Esophagus squamous epithelium (tissue), 4 donors: ENCODE data around the gene DNAH1.
A peak's percentile ranks its signal among the peaks of the same experiment; 100 is the strongest.

Experiments used
- CTCF ChIP-seq, 6 experiments: fragments of 450-650 bp in 4 of 6; fragments of 200-600 bp in 2 of 6; sonication (generic) in 2 of 6; IDR thresholded peaks; one replicate each; pipeline ENCODE4 v1.5.1; 2016 to 2019; ENCODE audit warnings: antibody characterized with exemption in 6 of 6, mild to moderate bottlenecking in 4 of 6, moderate library complexity in 4 of 6
- POLR2A ChIP-seq, 4 donors: fragments of 450-650 bp; IDR thresholded peaks; one replicate each; pipeline ENCODE4 v1.6.1; 2017; ENCODE audit warnings: antibody characterized with exemption in 4 of 4, mild to moderate bottlenecking in 4 of 4, moderate library complexity in 3 of 4

DNA sequence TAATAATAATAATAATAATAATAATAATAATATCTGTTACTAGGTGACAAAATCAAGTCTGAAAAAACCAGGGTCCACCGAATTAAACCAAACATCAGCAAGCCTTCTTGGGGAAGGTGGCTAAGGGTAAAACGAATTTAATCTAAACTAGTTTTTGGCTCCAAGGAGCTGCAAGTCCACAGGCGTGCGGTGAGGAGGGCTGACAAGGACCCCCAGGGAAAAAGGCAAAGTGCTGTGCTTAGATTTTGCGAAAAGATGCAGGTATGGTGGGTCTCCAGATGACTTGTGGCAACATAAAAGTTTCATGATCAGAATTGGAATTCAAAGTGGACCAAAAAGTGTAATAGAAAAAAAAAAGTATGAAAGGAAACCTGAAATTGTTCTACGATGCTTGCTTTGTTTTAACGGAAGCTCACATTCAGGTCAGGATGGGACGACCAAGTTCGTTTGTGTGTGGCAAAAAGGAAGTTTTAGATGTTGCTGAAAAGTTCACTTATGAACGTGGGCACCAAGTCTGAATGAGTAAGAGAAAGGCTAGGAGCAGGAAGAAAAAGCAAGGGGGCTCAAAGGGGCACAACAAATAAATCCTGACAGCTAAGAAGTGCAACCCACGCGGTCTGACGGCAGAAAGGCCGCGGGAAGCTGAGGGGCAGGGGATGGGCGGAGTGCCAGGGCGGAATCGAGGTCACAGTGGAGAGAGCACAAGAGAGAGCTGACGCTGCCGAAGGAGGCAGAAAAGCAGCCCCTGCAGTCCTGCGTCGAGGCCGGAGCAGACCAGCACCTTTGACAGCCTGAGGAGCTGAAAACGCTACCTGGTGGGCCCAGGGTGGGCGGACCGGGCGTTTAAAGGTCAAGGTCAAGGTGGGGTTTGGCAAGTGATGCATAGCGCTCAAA lies 38.8 kb upstream of the DNAH1 start:
- no peak for TF ChIP-seq CTCF (IDR thresholded peaks at IDR 0.05)
- TF ChIP-seq POLR2A (IDR thresholded peaks at IDR 0.05), result peak in 2 of 4 donors; percentile 39 to 70
